GM13977 (cell line): ENCODE results near the gene NPAS3.

Experiments used
- DNase-seq: peaks from one replicate; pipeline ENCODE4 v3.0.0; 2012; ENCODE audit warnings: low spot score
- in situ Hi-C: fragments of 300-500 bp; cut with MboI; formaldehyde crosslinking; loops from one replicate; pipeline ENCODE4 v1.12.0; 2022; ENCODE audit warnings: low sequenced_read_pairs, low pct_unique_long_range_greater_than_20kb, mixed read lengths, inconsistent platforms; ENCODE audit not compliant: unreplicated experiment
- TF ChIP-seq, protein P1 (sequence below): IDR thresholded peaks from 2 replicates; pipeline ENCODE4 v1.5.1; 2012; ENCODE audit warnings: mild to moderate bottlenecking, control low read depth; ENCODE audit not compliant: insufficient read depth; ENCODE audit errors: extremely low read depth, missing control alignments

The NPAS3 gene

GRCh38 chr14:33186656-33187055 lies 248.0 kb downstream of the NPAS3 start:
- DNase-seq = no peak
- TF ChIP-seq, protein P1, sequence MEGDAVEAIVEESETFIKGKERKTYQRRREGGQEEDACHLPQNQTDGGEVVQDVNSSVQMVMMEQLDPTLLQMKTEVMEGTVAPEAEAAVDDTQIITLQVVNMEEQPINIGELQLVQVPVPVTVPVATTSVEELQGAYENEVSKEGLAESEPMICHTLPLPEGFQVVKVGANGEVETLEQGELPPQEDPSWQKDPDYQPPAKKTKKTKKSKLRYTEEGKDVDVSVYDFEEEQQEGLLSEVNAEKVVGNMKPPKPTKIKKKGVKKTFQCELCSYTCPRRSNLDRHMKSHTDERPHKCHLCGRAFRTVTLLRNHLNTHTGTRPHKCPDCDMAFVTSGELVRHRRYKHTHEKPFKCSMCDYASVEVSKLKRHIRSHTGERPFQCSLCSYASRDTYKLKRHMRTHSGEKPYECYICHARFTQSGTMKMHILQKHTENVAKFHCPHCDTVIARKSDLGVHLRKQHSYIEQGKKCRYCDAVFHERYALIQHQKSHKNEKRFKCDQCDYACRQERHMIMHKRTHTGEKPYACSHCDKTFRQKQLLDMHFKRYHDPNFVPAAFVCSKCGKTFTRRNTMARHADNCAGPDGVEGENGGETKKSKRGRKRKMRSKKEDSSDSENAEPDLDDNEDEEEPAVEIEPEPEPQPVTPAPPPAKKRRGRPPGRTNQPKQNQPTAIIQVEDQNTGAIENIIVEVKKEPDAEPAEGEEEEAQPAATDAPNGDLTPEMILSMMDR = no peak
- in situ Hi-C loops = no loop called here

DNA sequence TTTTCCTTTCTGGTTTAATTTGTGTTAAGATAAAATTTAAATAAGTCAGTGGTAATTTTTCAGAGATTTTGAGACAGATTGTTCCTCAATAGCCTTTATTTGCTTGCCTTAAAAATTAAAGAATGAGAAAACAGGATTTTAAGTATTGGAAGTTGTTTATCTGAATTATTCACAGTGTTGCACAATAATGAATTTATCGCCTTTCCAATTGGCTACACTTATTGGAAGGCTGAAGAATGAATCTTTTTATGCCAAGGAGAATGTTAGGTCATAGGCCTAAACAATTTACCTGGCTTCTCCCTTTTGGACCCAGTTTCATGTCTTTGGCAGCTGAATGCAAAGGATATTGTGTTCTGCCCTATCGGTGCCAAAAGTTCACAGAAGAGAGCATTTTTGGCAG lies 250.2 kb downstream of the NPAS3 start:
- TF ChIP-seq, protein P1 = no peak
- in situ Hi-C loops = no loop called here
- DNase-seq = no peak

DNA sequence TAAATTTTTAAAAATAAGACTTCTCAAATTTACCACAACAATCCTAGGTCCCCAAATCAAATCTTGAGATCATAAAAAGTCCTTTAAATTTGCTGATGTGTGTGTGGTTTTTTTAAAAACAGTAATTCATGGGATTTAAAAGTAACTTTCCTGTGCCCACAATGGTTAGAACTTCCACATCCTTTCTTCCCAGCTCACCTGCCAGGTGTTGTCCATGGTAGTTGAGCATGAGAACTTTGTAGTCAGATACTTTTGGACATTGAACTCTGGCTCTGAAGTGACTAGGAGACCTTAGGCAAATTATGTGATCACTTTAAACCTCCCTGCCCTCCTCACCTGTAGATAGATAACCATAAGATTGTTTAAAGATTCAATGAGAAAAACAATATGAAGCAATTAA lies 253.2 kb downstream of the NPAS3 start:
- in situ Hi-C loops = no loop called here

GRCh38 chr14:33194551-33194950 lies 255.9 kb downstream of the NPAS3 start:
- TF ChIP-seq, protein P1 = no peak
- in situ Hi-C loops = no loop called here
- no peak for DNase-seq

More for the DNA sequence above, 253.2 kb downstream of the NPAS3 start:
- TF ChIP-seq, protein P1 = no peak
- no peak for DNase-seq

DNA sequence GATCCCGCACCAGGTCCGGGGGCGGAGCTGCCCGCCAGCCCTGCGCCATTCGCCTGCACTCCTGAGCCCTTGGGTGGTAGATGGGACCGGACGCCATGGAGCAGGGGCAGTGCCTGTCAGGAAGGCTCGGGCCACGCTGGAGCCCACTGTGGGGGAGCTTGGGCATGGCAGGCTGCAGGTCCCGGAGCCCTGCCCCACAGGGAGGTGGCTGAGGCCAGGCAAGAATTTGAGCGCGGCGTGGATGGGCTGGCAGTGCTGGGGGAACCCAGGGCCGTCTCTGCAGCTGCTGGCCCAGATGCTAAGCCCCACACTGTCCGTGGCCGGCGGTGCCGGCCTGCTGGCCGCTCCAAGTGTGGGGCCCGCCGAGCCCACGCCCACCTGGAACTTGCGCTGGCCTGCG lies 260.0 kb downstream of the NPAS3 start:
- in situ Hi-C loops = no loop called here

GRCh38 chr14:33201116-33201515 lies 262.4 kb downstream of the NPAS3 start:
- no peak for DNase-seq
- TF ChIP-seq, protein P1 = no peak
- in situ Hi-C loops = no loop called here

More for the DNA sequence above, 260.0 kb downstream of the NPAS3 start:
- DNase-seq = no peak
- TF ChIP-seq, protein P1 = no peak

GRCh38 chr14:33206981-33207380 lies 268.3 kb downstream of the NPAS3 start:
- DNase-seq = no peak
- TF ChIP-seq, protein P1 = no peak
- in situ Hi-C loops = no loop called here
